22Rv1 (cell line): ENCODE measurements around the gene EIF3L.

Experiments
- ZFX ChIP-seq: fragments of 450-650 bp; IDR thresholded peaks from 2 replicates; pipeline ENCODE4 v1.6.1; 2017; ENCODE audit warnings: antibody characterized with exemption, borderline replicate concordance
- TF ChIP-seq, protein P1 (sequence below): fragments of 450-650 bp; IDR thresholded peaks from 2 replicates; pipeline ENCODE4 v1.5.1; 2017; ENCODE audit warnings: mild to moderate bottlenecking

DNA sequence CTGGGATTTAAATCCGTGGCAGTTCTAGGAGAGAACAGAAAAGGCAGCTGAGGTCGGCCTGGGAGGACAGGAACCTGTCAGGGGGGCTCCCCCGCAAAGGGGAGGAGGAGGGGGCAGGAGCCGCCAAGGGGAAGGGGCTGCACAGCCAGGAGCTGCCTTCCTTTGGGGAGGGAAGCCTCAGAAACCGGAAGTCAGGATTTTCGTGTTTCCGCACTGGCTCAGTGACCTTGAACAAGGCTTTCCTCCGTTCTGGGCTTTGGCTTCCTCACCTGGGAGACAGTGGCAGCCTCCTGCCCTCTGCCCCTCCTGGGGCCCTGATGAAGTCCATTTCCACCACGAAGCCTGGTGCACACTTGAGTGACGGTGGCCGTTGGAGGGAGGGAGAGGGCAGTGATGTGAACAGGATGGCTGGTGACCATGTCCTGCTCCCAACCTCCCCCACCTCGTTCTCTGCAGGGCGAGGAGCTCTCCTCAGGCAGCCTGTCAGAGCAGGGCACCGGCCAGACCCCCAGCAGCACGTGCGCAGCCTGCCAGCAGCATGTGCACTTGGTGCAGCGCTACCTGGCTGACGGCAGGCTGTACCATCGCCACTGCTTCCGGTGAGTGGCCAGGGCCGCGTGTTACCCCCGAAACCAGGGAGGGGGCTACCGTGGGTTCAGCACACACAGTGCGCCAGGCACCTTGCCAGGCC lies 69.5 kb downstream of the EIF3L start:
- TF ChIP-seq, protein P1, sequence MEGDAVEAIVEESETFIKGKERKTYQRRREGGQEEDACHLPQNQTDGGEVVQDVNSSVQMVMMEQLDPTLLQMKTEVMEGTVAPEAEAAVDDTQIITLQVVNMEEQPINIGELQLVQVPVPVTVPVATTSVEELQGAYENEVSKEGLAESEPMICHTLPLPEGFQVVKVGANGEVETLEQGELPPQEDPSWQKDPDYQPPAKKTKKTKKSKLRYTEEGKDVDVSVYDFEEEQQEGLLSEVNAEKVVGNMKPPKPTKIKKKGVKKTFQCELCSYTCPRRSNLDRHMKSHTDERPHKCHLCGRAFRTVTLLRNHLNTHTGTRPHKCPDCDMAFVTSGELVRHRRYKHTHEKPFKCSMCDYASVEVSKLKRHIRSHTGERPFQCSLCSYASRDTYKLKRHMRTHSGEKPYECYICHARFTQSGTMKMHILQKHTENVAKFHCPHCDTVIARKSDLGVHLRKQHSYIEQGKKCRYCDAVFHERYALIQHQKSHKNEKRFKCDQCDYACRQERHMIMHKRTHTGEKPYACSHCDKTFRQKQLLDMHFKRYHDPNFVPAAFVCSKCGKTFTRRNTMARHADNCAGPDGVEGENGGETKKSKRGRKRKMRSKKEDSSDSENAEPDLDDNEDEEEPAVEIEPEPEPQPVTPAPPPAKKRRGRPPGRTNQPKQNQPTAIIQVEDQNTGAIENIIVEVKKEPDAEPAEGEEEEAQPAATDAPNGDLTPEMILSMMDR: no peak
- TF ChIP-seq ZFX: no peak
